Measurements from ENCODE around the gene FADS6. TPM values are rescaled to one million over a fixed set of nuclear protein-coding genes. Genes with fewer than 3 reads are reported as not detected.

Gene FADS6
- total and polyA plus RNA-seq, 2 of the 13 experiments (the other 11 are each of a cell fraction or from before 2014, with no cell fraction given), result 0.11 TPM

DNA sequence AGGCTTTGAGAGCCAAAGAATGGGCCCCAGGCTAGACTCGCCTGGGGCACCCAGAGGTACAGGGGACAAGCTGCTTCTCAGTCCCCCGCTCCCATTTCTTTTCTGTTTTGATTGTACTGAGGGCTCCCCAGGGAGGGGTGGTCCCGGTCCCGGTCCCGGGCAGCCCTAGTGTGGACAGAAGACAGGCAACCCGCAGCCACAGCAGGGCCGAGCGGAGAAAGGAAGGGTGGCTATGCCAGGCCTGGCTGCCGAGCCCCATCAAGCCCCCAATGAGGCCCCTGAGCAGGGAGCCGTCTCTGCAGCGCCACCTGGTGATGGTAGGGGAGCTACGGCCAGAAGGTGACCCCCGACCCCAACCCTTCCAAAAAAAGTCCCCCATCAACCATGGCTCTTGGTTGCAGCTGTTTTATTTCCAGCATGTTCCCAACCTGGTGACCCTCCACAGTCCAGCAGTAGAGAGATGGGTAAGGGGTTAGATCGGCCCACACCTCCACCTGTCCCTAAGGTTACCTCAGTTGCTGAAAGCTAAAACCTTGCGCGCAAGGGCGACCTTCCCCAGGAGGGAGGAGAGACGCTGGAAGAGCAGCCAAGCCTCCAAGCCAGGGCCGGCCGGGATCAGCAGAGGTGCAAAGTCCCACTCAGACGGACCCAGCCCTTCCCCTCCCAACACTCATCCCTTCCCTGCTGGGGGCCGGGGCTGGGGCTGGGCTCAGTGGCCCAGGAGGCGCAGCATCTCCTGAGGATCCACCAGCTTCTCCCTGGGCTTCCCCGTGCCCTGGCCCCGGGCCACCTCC lies 31.1 kb downstream of the FADS6 start (continued):
- TF ChIP-seq FOXA1 (IDR thresholded peaks at IDR 0.05) (no peak), FOXA1 (CRISPR knock-in tag; IDR thresholded peaks at IDR 0.05) (no peak), ZNF333 (CRISPR knock-in tag; IDR thresholded peaks at IDR 0.05; ENCODE audit: borderline replicate concordance) (no peak), ZNF749 (CRISPR knock-in tag; IDR thresholded peaks at IDR 0.05; ENCODE audit: borderline replicate concordance) (no peak), DMAP1 (CRISPR knock-in tag; IDR thresholded peaks at IDR 0.05) (no peak), ZNF326 (CRISPR knock-in tag; IDR thresholded peaks at IDR 0.05; ENCODE audit: borderline replicate concordance) (no peak), HMG20A (CRISPR knock-in tag; IDR thresholded peaks at IDR 0.05; ENCODE audit: borderline replicate concordance) (no peak), EZH2 (conservative IDR thresholded peaks at IDR 0.05; ENCODE audit: low read depth, low read length) (no peak), THYN1 (CRISPR knock-in tag; IDR thresholded peaks at IDR 0.05; ENCODE audit: borderline replicate concordance, low read depth) (no peak)
- TF ChIP-seq, protein P1, sequence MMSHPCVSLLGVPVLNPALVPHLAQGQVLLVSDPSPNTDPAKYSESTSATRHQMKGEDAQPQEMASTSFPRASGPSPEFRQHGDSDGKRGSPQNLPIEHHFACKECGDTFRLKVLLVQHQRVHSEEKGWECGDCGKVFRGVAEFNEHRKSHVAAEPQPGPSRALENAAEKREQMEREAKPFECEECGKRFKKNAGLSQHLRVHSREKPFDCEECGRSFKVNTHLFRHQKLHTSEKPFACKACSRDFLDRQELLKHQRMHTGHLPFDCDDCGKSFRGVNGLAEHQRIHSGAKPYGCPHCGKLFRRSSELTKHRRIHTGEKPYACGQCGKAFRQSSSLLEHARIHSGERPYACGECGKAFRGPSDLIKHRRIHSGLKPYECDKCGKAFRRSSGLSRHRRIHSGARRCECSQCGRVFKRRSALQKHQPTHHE (CRISPR knock-in tag; IDR thresholded peaks at IDR 0.05; ENCODE audit: borderline replicate concordance), result 0 out of 2 replicates have a peak, but pooled peaks have one; percentile 31
- TF ChIP-seq, protein P2, sequence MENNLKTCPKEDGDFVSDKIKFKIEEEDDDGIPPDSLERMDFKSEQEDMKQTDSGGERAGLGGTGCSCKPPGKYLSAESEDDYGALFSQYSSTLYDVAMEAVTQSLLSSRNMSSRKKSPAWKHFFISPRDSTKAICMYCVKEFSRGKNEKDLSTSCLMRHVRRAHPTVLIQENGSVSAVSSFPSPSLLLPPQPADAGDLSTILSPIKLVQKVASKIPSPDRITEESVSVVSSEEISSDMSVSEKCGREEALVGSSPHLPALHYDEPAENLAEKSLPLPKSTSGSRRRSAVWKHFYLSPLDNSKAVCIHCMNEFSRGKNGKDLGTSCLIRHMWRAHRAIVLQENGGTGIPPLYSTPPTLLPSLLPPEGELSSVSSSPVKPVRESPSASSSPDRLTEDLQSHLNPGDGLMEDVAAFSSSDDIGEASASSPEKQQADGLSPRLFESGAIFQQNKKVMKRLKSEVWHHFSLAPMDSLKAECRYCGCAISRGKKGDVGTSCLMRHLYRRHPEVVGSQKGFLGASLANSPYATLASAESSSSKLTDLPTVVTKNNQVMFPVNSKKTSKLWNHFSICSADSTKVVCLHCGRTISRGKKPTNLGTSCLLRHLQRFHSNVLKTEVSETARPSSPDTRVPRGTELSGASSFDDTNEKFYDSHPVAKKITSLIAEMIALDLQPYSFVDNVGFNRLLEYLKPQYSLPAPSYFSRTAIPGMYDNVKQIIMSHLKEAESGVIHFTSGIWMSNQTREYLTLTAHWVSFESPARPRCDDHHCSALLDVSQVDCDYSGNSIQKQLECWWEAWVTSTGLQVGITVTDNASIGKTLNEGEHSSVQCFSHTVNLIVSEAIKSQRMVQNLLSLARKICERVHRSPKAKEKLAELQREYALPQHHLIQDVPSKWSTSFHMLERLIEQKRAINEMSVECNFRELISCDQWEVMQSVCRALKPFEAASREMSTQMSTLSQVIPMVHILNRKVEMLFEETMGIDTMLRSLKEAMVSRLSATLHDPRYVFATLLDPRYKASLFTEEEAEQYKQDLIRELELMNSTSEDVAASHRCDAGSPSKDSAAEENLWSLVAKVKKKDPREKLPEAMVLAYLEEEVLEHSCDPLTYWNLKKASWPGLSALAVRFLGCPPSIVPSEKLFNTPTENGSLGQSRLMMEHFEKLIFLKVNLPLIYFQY (CRISPR knock-in tag; IDR thresholded peaks at IDR 0.05; ENCODE audit: borderline replicate concordance), result no peak
- TF ChIP-seq, protein P3, sequence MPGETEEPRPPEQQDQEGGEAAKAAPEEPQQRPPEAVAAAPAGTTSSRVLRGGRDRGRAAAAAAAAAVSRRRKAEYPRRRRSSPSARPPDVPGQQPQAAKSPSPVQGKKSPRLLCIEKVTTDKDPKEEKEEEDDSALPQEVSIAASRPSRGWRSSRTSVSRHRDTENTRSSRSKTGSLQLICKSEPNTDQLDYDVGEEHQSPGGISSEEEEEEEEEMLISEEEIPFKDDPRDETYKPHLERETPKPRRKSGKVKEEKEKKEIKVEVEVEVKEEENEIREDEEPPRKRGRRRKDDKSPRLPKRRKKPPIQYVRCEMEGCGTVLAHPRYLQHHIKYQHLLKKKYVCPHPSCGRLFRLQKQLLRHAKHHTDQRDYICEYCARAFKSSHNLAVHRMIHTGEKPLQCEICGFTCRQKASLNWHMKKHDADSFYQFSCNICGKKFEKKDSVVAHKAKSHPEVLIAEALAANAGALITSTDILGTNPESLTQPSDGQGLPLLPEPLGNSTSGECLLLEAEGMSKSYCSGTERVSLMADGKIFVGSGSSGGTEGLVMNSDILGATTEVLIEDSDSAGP (CRISPR knock-in tag; IDR thresholded peaks at IDR 0.05; ENCODE audit: borderline replicate concordance), result peak; percentile 64; the same call in 1 of the 2 replicates
- TF ChIP-seq, protein P4, sequence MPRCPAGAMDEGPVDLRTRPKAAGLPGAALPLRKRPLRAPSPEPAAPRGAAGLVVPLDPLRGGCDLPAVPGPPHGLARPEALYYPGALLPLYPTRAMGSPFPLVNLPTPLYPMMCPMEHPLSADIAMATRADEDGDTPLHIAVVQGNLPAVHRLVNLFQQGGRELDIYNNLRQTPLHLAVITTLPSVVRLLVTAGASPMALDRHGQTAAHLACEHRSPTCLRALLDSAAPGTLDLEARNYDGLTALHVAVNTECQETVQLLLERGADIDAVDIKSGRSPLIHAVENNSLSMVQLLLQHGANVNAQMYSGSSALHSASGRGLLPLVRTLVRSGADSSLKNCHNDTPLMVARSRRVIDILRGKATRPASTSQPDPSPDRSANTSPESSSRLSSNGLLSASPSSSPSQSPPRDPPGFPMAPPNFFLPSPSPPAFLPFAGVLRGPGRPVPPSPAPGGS (CRISPR knock-in tag; IDR thresholded peaks at IDR 0.05), result 0 out of 2 replicates have a peak, but pooled peaks have one; percentile 42
- TF ChIP-seq, protein P5, sequence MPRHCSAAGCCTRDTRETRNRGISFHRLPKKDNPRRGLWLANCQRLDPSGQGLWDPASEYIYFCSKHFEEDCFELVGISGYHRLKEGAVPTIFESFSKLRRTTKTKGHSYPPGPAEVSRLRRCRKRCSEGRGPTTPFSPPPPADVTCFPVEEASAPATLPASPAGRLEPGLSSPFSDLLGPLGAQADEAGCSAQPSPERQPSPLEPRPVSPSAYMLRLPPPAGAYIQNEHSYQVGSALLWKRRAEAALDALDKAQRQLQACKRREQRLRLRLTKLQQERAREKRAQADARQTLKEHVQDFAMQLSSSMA (CRISPR knock-in tag; IDR thresholded peaks at IDR 0.05), result no peak
- TF ChIP-seq, protein P6, sequence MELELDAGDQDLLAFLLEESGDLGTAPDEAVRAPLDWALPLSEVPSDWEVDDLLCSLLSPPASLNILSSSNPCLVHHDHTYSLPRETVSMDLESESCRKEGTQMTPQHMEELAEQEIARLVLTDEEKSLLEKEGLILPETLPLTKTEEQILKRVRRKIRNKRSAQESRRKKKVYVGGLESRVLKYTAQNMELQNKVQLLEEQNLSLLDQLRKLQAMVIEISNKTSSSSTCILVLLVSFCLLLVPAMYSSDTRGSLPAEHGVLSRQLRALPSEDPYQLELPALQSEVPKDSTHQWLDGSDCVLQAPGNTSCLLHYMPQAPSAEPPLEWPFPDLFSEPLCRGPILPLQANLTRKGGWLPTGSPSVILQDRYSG (CRISPR knock-in tag; IDR thresholded peaks at IDR 0.05), result no peak
- TF ChIP-seq, protein P7, sequence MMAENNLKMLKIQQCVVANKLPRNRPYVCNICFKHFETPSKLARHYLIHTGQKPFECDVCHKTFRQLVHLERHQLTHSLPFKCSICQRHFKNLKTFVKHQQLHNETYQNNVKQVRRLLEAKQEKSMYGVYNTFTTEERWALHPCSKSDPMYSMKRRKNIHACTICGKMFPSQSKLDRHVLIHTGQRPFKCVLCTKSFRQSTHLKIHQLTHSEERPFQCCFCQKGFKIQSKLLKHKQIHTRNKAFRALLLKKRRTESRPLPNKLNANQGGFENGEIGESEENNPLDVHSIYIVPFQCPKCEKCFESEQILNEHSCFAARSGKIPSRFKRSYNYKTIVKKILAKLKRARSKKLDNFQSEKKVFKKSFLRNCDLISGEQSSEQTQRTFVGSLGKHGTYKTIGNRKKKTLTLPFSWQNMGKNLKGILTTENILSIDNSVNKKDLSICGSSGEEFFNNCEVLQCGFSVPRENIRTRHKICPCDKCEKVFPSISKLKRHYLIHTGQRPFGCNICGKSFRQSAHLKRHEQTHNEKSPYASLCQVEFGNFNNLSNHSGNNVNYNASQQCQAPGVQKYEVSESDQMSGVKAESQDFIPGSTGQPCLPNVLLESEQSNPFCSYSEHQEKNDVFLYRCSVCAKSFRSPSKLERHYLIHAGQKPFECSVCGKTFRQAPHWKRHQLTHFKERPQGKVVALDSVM (CRISPR knock-in tag; IDR thresholded peaks at IDR 0.05), result no peak
